Activated CD4-positive, alpha-beta memory T cell treated with anti-CD3 and anti-CD28 coated beads for 36 hours (primary cell): Measurements from ENCODE around the gene GINS3. TPM values are rescaled to one million over a fixed set of nuclear protein-coding genes. Genes with fewer than 3 reads are reported as not detected.
A peak's percentile ranks its signal among the peaks of the same experiment; 100 is the strongest.

Source experiments
- CTCF ChIA-PET: fragments of 350-600 bp; sonication (Branson Sonifier 250); formaldehyde crosslinking; loops from one replicate; lab custom pipeline; 2021; ENCODE audit warnings: antibody characterized with exemption, inconsistent platforms; lab: Charles Lee
- POLR2A ChIA-PET: fragments of 350-600 bp; sonication (Branson Sonifier 250); formaldehyde crosslinking; loops from one replicate; lab custom pipeline; 2021; ENCODE audit warnings: antibody characterized with exemption; lab: Charles Lee
- DNase-seq: peaks from one replicate; pipeline ENCODE4 v3.0.0-alpha.2; 2020
- H3K27ac Mint-ChIP-seq: one replicate; pipeline ENCODE4 v1.8.0; 2021; ENCODE audit warnings: mixed read lengths
- H3K27me3 Mint-ChIP-seq: one replicate; pipeline ENCODE4 v1.8.0; 2021; ENCODE audit warnings: mixed read lengths
- H3K36me3 Mint-ChIP-seq: one replicate; pipeline ENCODE4 v1.8.0; 2021; ENCODE audit warnings: mixed read lengths
- H3K4me1 Mint-ChIP-seq: one replicate; pipeline ENCODE4 v1.8.0; 2021; ENCODE audit warnings: low read depth, mixed read lengths
- H3K4me3 Mint-ChIP-seq: one replicate; pipeline ENCODE4 v1.8.0; 2021; ENCODE audit warnings: mild to moderate bottlenecking, mixed read lengths
- H3K9me3 Mint-ChIP-seq: one replicate; pipeline ENCODE4 v1.8.0; 2021; ENCODE audit warnings: mixed read lengths
- intact Hi-C: fragments of 100-400 bp; cut with micrococcal nuclease; formaldehyde crosslinking; loops from one replicate; pipeline ENCODE4 v1.15.1; 2023
- total RNA-seq, 2 experiments: library from RNA; stranded (reverse); gene quantifications; one replicate each; pipeline ENCODE4 v1.2.3, GENCODE V29; 2021

The GINS3 gene
- total RNA-seq, 2 experiments from 2014 or later: 13.8 to 14.0 TPM

GRCh38 chr16:58417600-58417999, 25.3 kb downstream of the GINS3 start:
- POLR2A ChIA-PET: no interaction called here

DNA sequence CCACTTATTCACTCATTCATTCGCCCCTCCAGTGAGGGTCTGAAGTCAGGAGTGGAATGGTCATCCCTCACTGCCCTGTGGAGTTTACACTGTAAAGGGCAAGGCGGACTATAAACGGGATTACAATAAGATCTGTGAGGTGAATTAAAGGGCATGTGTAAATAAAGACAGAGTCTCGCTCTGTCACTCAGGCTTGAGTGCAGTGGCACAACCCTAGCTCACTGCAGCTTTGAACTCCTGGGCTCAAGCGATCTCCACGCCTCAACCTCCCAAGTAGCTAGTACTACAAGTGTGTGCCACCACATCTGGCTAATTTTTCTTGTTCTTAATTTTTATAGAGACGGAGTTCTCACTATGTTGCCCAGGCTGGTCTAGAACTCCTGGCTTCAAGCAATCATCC, 25.8 kb downstream of the GINS3 start:
- no peak overlapping the region for H3K27ac Mint-ChIP-seq
- H3K36me3 Mint-ChIP-seq: no peaks in the 10 kb centered on the region
- peaks cover 11% of the 10 kb centered on the region for H3K27me3 Mint-ChIP-seq
- no peaks in the 10 kb centered on the region for H3K4me1 Mint-ChIP-seq
- ChIA-PET CTCF (interaction anchor here (0.6 kb wide), 1 partner anchor 25 kb away, joined by 3 read pairs; no protein-coding TSS in a partner anchor), POLR2A (no interaction called here)
- DNase-seq: no peak
- H3K4me3 Mint-ChIP-seq: no peak overlapping the region
- intact Hi-C loops: no loop called here
- no peaks in the 10 kb centered on the region for H3K9me3 Mint-ChIP-seq

More at GRCh38 chr16:58417600-58417999, 25.3 kb downstream of the GINS3 start:
- CTCF ChIA-PET: no interaction called here
- Mint-ChIP-seq H3K4me3 (no peak overlapping the region), H3K4me1 (no peaks in the 10 kb centered on the region), H3K9me3 (no peaks in the 10 kb centered on the region), H3K27ac (no peak overlapping the region), H3K27me3 (peaks cover 9% of the 10 kb centered on the region), H3K36me3 (no peaks in the 10 kb centered on the region)
- no peak for DNase-seq
- intact Hi-C loops: no loop called here

DNA sequence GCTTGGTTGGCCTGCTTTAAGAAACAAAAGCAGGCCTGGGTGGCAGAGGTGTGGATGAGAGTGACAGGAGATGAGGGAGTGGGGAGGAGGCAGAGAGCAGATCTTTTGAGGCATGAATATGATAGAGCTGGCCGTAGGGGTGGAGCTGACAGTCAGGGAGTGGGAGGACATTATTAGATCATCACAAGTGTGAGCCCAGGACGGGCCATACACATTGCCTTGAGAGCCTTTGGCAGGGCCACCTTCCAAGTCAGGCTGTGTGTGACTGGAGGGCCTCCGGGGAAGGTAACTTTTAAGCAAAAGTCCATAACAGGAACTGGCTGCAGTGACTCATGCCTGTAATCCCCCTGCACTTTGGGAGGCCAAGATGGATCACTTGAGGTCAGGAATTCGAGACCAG, 26.3 kb downstream of the GINS3 start:
- ChIA-PET POLR2A (no interaction called here), CTCF (interaction anchor here (0.6 to 1.4 kb wide), 2 partner anchors 25 to 82 kb away, joined by 3 to 4 read pairs; no protein-coding TSS in a partner anchor)
- H3K36me3 Mint-ChIP-seq: no peaks in the 10 kb centered on the region
- intact Hi-C loops: no loop called here
- no peak overlapping the region for H3K4me3 Mint-ChIP-seq
- peaks cover 11% of the 10 kb centered on the region for H3K27me3 Mint-ChIP-seq
- no peaks in the 10 kb centered on the region for H3K9me3 Mint-ChIP-seq
- DNase-seq: no peak
- H3K27ac Mint-ChIP-seq: no peak overlapping the region
- H3K4me1 Mint-ChIP-seq: no peaks in the 10 kb centered on the region

- Mint-ChIP-seq H3K27me3 (peaks cover 11% of the 10 kb centered on the region), H3K9me3 (no peaks in the 10 kb centered on the region), H3K4me3 (no peak overlapping the region), H3K4me1 (no peaks in the 10 kb centered on the region), H3K36me3 (no peaks in the 10 kb centered on the region), H3K27ac (no peak overlapping the region)
- ChIA-PET POLR2A (no interaction called here), CTCF (interaction anchor here (1.4 kb wide), 1 partner anchor 83 kb away, joined by 4 read pairs; no protein-coding TSS in a partner anchor)
- intact Hi-C loops: no loop called here
- no peak for DNase-seq
Measured at GRCh38 chr16:58419241-58419990, 27.1 kb downstream of the GINS3 start.

GRCh38 chr16:58421059-58421458, 28.8 kb downstream of the GINS3 start:
- Mint-ChIP-seq H3K4me1 (peaks cover 10% of the 10 kb centered on the region), H3K36me3 (no peaks in the 10 kb centered on the region), H3K4me3 (no peak overlapping the region), H3K27me3 (peaks cover 13% of the 10 kb centered on the region), H3K9me3 (no peaks in the 10 kb centered on the region), H3K27ac (no peak overlapping the region)
- CTCF ChIA-PET: interaction anchor here (0.6 kb wide), 1 partner anchor 85 kb away, joined by 4 read pairs; no protein-coding TSS in a partner anchor
- POLR2A ChIA-PET: no interaction called here
- intact Hi-C loops: no loop called here
- no peak for DNase-seq

- no peak overlapping the region for H3K4me3 Mint-ChIP-seq
- H3K36me3 Mint-ChIP-seq: no peaks in the 10 kb centered on the region
- H3K4me1 Mint-ChIP-seq: peaks cover 12% of the 10 kb centered on the region
- H3K27me3 Mint-ChIP-seq: peaks cover 13% of the 10 kb centered on the region
- POLR2A ChIA-PET: no interaction called here
- H3K9me3 Mint-ChIP-seq: no peaks in the 10 kb centered on the region
- DNase-seq: no peak
- no peak overlapping the region for H3K27ac Mint-ChIP-seq
- intact Hi-C loops: no loop called here
- CTCF ChIA-PET: interaction anchor here (0.6 kb wide), 1 partner anchor 86 kb away, joined by 4 read pairs; no protein-coding TSS in a partner anchor
Measured at GRCh38 chr16:58421529-58421928, 29.3 kb downstream of the GINS3 start.

- POLR2A ChIA-PET: no interaction called here
- H3K36me3 Mint-ChIP-seq: no peaks in the 10 kb centered on the region
- no peak overlapping the region for H3K4me3 Mint-ChIP-seq
- H3K27ac Mint-ChIP-seq: no peak overlapping the region
- CTCF ChIA-PET: no interaction called here
- no peak for DNase-seq
- peaks cover 12% of the 10 kb centered on the region for H3K4me1 Mint-ChIP-seq
- peaks cover 10% of the 10 kb centered on the region for H3K27me3 Mint-ChIP-seq
- no peaks in the 10 kb centered on the region for H3K9me3 Mint-ChIP-seq
- intact Hi-C loops: no loop called here
Measured at GRCh38 chr16:58422809-58423208, 30.5 kb downstream of the GINS3 start.

GRCh38 chr16:58425245-58425644, 33.0 kb downstream of the GINS3 start:
- Mint-ChIP-seq H3K4me1 (peaks cover 12% of the 10 kb centered on the region), H3K9me3 (no peaks in the 10 kb centered on the region), H3K4me3 (no peak overlapping the region), H3K27me3 (peaks cover 7% of the 10 kb centered on the region), H3K36me3 (no peaks in the 10 kb centered on the region), H3K27ac (no peak overlapping the region)
- DNase-seq: no peak
- ChIA-PET POLR2A (no interaction called here), CTCF (no interaction called here)
- intact Hi-C loops: no loop called here

DNA sequence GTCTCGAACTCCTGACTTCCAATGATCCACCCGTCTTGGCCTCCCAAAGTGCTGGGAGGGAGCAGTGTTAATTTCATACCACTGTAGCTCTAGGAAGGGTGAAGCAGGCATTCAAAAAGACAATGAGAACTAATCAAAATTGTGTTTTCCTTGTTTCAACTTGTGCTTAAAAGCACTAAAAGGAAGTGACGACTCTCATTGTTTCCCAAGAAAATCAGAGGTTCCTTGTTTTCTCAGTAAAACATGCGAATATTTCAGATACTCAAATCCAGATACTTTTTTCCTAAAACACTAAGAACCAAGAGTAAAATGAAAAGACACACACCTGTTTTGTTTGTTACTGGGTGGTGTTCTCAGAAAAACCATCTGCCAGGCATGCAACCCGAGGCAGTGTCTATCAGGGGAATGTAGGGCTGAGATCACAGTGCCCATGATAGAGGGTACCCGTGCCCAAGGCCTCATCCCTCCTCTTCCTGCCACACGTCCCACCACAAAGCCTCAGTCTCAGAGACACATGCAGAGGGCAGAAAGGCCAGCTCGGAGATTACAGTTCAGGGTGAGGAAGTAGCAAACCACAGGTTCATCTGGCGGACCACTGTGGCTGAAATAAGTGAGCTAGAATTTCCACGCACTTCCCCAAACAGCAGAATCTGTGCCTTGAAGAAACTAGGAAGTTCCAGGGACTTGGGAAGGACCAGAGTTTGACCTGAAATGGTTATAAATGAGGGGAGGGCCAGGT, 33.7 kb downstream of the GINS3 start:
- CTCF ChIA-PET: no interaction called here
- Mint-ChIP-seq H3K27ac (no peak overlapping the region), H3K9me3 (no peaks in the 10 kb centered on the region), H3K4me1 (peaks cover 12% of the 10 kb centered on the region), H3K4me3 (no peak overlapping the region), H3K36me3 (no peaks in the 10 kb centered on the region), H3K27me3 (peaks cover 4% of the 10 kb centered on the region)
- DNase-seq: peak; percentile 34
- intact Hi-C loops: no loop called here
- POLR2A ChIA-PET: no interaction called here

DNA sequence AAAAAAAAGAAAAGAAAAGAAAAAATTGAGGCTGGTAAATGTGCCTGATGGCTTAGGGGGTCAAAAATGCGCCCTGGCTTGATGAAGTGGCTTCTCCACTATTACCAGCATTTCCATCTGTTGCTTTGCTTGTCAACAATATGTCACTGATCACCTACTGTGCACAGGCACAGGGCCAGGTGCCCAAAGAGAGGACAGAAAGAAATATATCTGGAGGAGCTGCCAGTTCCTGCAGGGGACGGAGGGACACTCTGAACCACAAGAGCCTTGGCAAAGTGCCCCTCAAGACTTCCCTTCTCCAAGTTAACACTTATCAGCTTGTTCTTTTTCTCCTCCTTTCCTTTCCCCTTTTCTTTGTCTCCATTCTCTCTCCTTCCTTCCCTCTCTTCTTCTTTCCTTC, 34.7 kb downstream of the GINS3 start:
- Mint-ChIP-seq H3K27me3 (peaks cover 4% of the 10 kb centered on the region), H3K9me3 (no peaks in the 10 kb centered on the region), H3K4me1 (peaks cover 12% of the 10 kb centered on the region), H3K36me3 (no peaks in the 10 kb centered on the region), H3K27ac (no peak overlapping the region), H3K4me3 (no peak overlapping the region)
- CTCF ChIA-PET: no interaction called here
- intact Hi-C loops: no loop called here
- POLR2A ChIA-PET: no interaction called here
- no peak for DNase-seq

DNA sequence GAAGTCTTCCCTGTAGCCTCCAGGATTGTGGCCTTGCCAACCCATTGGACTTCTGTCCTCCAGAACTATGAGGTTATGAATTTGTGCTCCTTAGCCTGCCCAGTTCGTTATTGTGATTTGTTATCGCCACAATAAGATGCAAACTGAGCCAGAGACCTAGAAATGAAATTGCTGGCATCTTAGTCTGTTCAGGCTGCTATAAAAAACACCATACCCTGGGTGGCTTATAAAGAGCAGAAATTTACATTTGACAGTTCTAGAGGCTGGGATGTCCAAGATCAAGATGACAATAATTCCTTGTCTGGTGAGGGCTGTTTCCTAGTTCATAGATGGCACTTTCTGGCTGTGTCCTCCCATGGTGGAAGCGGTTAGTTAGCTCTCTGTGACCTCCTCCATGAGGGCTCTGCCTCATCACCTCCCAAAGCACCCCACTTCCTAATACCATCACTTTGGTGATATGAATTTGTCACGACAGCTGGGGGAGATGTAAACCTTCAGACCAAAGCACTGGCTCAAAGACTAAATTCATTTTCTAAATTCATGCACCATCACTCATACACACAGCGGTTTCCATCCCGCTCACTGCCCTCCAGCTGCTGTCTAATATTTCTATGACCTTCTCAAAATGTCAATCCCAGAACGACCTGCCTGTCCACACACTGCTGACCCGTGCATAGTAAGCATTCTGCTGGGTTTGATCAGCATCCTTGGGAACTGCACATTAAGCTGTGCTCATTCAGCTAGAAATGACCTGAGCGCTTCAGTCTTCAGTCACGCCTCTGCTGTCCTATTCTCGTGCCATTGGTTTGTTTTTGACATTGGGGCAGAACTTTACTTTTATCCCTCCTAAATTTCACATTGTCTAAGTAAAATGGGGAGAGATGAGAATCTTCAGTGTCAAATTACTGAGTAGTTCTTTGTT, 36.6 kb downstream of the GINS3 start:
- Mint-ChIP-seq H3K9me3 (no peaks in the 10 kb centered on the region), H3K36me3 (no peaks in the 10 kb centered on the region), H3K27ac (no peak overlapping the region), H3K27me3 (peaks cover 2% of the 10 kb centered on the region), H3K4me3 (no peak overlapping the region), H3K4me1 (peaks cover 12% of the 10 kb centered on the region)
- POLR2A ChIA-PET: no interaction called here
- no peak for DNase-seq
- intact Hi-C loops: no loop called here
- CTCF ChIA-PET: interaction anchor here (1.3 kb wide), 1 partner anchor 93 kb away, joined by 4 read pairs; no protein-coding TSS in a partner anchor

DNA sequence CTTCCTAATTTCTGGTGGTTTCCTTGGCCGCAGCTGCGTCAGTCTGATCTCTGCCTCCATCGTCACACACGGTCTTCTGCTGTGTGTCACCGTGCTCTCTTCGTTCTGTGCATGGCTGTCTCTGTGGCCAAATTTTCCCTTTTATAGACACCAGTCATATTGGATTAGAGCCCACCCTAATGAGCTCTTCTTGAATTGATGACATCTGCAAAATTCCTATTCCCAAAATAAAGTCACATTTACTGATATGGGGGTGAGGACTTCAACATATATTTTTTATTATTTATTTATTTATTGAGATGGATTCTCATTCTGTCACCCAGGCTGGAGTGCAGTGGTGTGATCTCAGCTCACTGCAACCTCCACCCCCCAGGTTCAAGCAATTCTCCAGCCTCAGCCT, 38.4 kb downstream of the GINS3 start:
- Mint-ChIP-seq H3K4me3 (no peak overlapping the region), H3K4me1 (peaks cover 6% of the 10 kb centered on the region), H3K36me3 (no peaks in the 10 kb centered on the region), H3K27me3 (no peaks in the 10 kb centered on the region), H3K9me3 (no peaks in the 10 kb centered on the region), H3K27ac (no peak overlapping the region)
- ChIA-PET CTCF (no interaction called here), POLR2A (no interaction called here)
- intact Hi-C loops: no loop called here
- DNase-seq: no peak
